ENCODE data around the gene RPL19.
A peak's percentile ranks its signal among the peaks of the same experiment; 100 is the strongest.

RPL19 gene

GRCh38 chr17:39199820-39200069 is 338 bp upstream of the RPL19 start:
- peak; percentile 89 for DNase-seq

GRCh38 chr17:39200957-39201510 is 951 bp downstream of the RPL19 start:
- DNase-seq: no peak

GRCh38 chr17:39204245-39204644 is 4.2 kb downstream of the RPL19 start:
- no peak for DNase-seq

GRCh38 chr17:39205112-39205526 is 5.0 kb downstream of the RPL19 start:
- DNase-seq: no peak

- no peak for DNase-seq
Measured at GRCh38 chr17:39208136-39208535, 8.1 kb downstream of the RPL19 start.

- no peak for DNase-seq
Measured at GRCh38 chr17:39208893-39209292, 8.8 kb downstream of the RPL19 start.

GRCh38 chr17:39209317-39210092 is 9.4 kb downstream of the RPL19 start:
- DNase-seq: peak; percentile 75

- no peak for DNase-seq
Measured at GRCh38 chr17:39210093-39210434, 10.0 kb downstream of the RPL19 start.

- no peak for DNase-seq
Measured at GRCh38 chr17:39212195-39212810, 12.2 kb downstream of the RPL19 start.

GRCh38 chr17:39212841-39213480 is 12.9 kb downstream of the RPL19 start:
- no peak for DNase-seq

- no peak for DNase-seq
Measured at GRCh38 chr17:39213852-39214251, 13.8 kb downstream of the RPL19 start.

- no peak for DNase-seq
Measured at GRCh38 chr17:39217734-39218369, 17.8 kb downstream of the RPL19 start.

- DNase-seq: no peak
Measured at GRCh38 chr17:39218906-39219305, 18.8 kb downstream of the RPL19 start.

GRCh38 chr17:39219647-39220154 is 19.6 kb downstream of the RPL19 start:
- no peak for DNase-seq

- DNase-seq: no peak
Measured at GRCh38 chr17:39221572-39221971, 21.5 kb downstream of the RPL19 start.

GRCh38 chr17:39222151-39222550 is 22.1 kb downstream of the RPL19 start:
- DNase-seq: no peak

- no peak for DNase-seq
Measured at GRCh38 chr17:39222866-39223834, 23.1 kb downstream of the RPL19 start.

- no peak for DNase-seq
Measured at GRCh38 chr17:39223907-39224777, 24.1 kb downstream of the RPL19 start.

- no peak for DNase-seq
Measured at GRCh38 chr17:39224778-39225307, 24.8 kb downstream of the RPL19 start.

GRCh38 chr17:39225308-39225958 is 25.4 kb downstream of the RPL19 start, which contains the start of gene STAC2:
Gene STAC2, minus strand, starts transcription at chr17:39225945. Its CDS starts 443 bp downstream, at chr17:39225502.
- DNase-seq: no peak

All from activated naive CD4-positive, alpha-beta T cell treated with Interleukin-2 at 50 U/mL for 16 hours (primary cell).